GM21423 (cell line): ENCODE measurements around the gene ALOX15.
"Not testable (repeated sequence)": the region's sequence is repeated elsewhere in the genome, so short reads cannot be mapped to it uniquely, and the experiment has no call there.

Experiments
- ATAC-seq: cut with Tn5 transposase; IDR thresholded peaks from one replicate; pipeline ENCODE4 v1.9.1; 2021; ENCODE audit warnings: mild to moderate bottlenecking, moderate library complexity; ENCODE audit not compliant: unreplicated experiment

Gene ALOX15

GRCh38 chr17:4620531-4621101 lies 20.9 kb downstream of the ALOX15 start:
- no peak for ATAC-seq

DNA sequence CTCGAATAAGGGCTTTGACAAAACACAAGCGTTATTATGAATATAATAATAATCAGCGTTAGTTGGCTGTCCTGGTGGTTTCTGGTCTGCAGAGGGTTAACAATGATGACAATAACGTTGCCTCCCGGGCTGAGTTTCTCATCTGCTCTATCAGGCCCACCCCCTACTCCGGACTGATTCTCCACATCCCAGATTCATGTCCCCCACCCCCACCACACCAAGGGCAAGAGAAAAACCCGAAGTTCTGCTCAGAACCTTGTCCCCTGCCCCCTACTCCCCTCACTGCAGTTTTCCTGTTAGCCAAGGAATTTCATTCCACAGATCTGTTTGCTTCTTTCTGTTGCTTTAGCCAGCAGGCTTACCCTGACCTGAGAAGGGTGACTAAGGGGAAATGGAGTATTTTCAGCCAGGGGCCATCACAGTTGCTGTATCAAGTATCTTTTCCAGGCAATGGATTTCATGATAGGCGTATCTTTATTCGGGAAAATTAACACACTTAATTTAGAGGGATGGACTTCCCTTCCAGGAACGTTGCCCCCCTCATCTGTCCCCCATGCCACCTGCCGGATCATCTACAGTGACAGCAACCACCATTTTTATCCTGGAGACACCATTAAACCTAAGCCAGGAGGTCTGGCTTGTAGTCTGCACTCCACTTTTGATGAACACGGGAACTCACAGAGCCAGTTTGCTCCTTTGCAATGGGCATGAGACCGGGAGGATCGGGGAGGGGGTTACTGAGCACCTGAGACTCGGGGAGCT lies 23.7 kb downstream of the ALOX15 start:
- ATAC-seq = no peak

DNA sequence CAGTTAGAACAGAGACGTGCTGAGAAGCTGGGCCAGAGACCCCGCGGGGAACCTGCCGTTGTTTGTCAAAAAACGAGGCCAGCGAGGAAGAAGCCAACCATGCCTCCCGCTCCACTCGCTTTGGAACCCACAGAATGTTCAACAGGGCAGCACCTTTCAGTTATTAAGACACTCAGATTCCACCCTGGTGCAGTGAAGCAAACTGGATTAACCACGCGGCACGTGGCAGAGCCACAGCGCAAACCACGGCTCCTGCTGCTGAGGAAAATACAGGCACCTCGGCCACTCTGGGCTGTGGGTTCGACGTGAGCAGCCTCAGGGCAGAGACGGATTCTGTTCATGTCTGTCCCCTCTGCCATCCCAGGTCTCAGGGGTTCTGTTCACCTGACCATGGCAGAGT lies 24.4 kb downstream of the ALOX15 start:
- no peak for ATAC-seq

- ATAC-seq = no peak
Observed at GRCh38 chr17:4616476-4616875, 25.0 kb downstream of the ALOX15 start.

DNA sequence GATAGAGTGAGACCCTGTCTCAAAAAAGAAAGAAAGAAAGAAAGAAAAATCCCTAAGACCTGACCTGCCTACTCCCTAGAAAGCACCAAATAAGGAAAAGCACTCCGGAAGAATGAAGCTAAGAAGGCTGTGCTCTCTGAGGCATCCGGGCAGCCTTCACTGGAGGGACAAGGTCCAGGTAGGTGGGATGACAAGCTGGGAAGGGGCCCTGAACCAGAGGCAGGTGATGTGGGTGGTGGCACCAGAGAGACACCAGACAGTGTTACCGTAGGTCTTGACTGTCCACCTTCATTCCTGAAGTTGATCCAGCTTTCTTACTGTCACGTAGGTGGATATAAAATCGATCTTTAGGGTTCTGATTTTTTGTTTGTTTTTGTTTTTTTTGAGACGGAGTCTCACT lies 30.8 kb downstream of the ALOX15 start:
- ATAC-seq = no peak

GRCh38 chr17:4610162-4610561 lies 31.3 kb downstream of the ALOX15 start:
- ATAC-seq = no peak

DNA sequence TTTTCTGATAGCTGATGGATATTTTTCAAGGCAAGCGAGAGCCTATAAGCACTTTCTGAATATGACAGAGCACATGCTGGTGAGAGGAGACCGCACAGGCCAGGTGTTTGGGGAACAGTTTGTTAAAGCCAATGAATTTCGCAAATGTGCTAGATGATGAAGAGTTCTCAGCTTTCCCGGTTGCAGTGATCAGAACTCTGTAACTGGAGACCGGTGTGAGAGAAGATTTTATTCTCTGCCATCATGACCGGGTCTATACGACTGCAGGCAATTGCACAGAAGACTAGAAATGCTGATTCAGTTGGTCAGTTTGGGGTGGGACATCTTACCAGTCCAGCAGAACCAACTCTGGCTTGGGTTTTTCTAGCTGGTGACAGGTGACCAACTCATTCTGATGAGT lies 31.7 kb downstream of the ALOX15 start:
- no peak for ATAC-seq

DNA sequence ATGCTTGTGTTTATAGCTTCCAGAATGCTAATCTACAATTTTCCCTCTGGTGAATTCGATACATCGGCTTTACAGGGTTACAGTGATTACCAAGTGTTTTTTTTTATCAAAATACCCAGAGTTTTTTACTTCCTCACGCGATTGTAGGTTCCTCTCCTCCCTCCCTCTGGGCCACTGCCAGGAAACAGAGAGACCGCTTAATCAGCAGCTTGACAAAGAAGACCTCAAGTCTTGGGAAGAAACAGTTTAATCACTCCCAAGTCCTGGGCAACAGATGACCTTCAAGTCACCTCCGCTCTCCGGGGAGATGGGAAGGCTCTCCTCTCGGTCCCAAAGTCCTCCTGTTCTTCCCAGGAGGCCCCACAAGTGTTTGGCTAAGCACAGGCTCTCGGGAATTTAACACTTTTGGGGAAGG lies 33.7 kb downstream of the ALOX15 start:
- no peak for ATAC-seq

- no peak for ATAC-seq
Observed at GRCh38 chr17:4607261-4607741, 34.2 kb downstream of the ALOX15 start.

- ATAC-seq = no peak
Observed at GRCh38 chr17:4605826-4606225, 35.7 kb downstream of the ALOX15 start.

DNA sequence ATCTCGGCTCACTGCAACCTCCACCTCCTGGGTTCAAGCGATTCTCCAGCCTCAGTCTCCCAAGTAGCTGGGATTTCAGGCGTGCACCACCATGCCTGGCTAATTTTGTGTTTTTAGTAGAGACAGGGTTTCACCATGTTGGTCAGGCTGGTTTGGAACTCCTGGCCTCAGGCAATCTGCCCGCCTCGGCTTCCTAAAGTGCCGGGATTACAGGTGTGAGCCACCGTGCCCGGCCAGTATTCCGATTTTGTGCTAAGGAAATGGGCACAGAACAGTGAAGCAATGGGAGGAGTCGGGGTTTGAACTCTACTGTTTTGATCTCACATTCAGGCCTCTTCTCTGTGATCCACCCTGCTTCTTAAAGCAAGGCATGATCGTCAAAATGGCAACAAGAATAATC lies 36.7 kb downstream of the ALOX15 start:
- ATAC-seq = not testable (repeated sequence)

DNA sequence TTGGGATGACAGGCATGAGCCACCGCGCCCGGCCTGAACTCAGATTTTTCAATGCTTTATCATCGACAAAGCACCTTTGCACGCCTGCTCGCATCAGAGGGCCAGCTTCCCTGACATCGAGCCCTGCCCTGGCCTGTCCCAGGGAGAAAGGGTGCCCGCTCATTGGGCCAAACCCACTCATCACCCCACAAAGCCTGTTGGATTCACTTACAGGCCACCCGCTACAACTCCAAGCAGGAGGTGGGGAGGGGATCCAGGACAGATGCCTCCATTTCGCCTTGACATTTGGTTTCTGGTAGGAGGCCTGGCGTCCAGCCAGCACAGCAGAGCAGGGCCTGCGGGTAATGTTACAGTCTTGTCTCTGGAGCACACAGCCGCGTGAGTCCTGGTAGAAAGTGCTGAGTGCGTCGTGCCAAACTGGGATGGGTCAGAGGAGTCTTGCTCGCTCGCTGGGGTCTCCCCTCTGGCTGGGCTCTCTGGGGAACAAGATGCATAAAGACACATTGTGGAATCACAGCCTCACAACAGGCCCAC lies 37.3 kb downstream of the ALOX15 start:
- ATAC-seq = no peak

GRCh38 chr17:4602041-4602440 lies 39.4 kb downstream of the ALOX15 start:
- ATAC-seq = no peak

- no peak for ATAC-seq
Observed at GRCh38 chr17:4601326-4601725, 40.2 kb downstream of the ALOX15 start.

- ATAC-seq = no peak
Observed at GRCh38 chr17:4600563-4600962, 40.9 kb downstream of the ALOX15 start.

GRCh38 chr17:4599505-4600281 lies 41.8 kb downstream of the ALOX15 start:
- no peak for ATAC-seq

GRCh38 chr17:4598776-4599504 lies 42.5 kb downstream of the ALOX15 start:
- ATAC-seq = no peak

DNA sequence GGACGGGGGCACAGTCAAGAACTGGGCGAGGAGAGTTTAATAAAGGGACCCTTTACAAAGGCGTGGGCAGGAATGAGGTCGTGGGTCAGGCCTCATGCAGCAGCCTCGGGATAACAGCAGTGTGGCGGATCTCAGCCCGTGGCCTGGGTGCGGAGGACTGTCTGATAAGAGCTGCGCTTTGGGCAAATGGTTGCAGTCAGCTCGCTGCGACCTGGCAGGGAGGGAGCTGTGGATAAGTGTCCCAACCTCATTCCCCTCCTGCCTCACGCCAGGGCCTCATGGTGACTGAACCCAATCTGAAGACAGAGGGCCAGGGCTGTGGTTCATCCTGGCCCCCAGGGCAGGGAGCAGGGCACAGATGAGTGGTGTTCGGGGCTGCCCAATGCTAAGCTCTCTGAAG lies 43.5 kb downstream of the ALOX15 start:
- ATAC-seq = no peak

GRCh38 chr17:4596636-4597380 lies 44.7 kb downstream of the ALOX15 start:
- no peak for ATAC-seq

GRCh38 chr17:4595685-4596342 lies 45.7 kb downstream of the ALOX15 start:
- not testable (repeated sequence) for ATAC-seq
